ENCODE data around the gene MACF1. TPM values are rescaled to one million over a fixed set of nuclear protein-coding genes. Genes with fewer than 3 reads are reported as not detected.

Gene MACF1
- total RNA-seq, 1 experiment from 2014 or later = 104 TPM

DNA sequence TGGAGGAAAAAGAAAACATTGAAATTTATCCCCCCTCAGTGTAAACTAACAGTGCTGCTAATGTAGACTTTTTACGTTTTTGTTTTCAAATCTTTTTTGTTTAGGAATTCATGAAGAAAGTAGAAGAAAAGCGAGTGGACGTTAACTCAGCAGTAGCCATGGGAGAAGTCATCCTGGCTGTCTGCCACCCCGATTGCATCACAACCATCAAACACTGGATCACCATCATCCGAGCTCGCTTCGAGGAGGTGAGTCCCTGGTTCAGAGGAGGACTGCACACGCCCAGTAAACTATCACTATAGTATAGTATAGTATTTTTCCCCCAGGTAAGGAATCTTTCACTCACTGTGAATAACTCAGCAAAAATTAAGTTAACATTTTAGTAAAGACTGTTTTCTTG lies 249.1 kb downstream of the MACF1 start:
- Histone ChIP-seq H3K4me3 (ENCODE audit: low read depth, low read length) (no peak overlapping the region), H3K27me3 (replicated peaks; ENCODE audit: control insufficient read depth, insufficient read depth, low read length) (no peaks in the 10 kb centered on the region), H3K36me3 (ENCODE audit: control insufficient read depth, insufficient read depth, low read length) (no peaks in the 10 kb centered on the region), H3K9me3 (no peaks in the 10 kb centered on the region), H3K4me1 (no peaks in the 10 kb centered on the region)
- Mint-ChIP-seq H3K9me3 (ENCODE audit: unreplicated experiment) (no peaks in the 10 kb centered on the region), H3K36me3 (ENCODE audit: insufficient read depth, unreplicated experiment) (peaks cover 84% of the 10 kb centered on the region), H3K27ac (ENCODE audit: unreplicated experiment) (no peak overlapping the region), H3K4me1 (ENCODE audit: low read depth, unreplicated experiment) (no peaks in the 10 kb centered on the region), H3K4me3 (ENCODE audit: unreplicated experiment) (no peak overlapping the region), H3K27me3 (ENCODE audit: insufficient read depth, unreplicated experiment) (no peaks in the 10 kb centered on the region)
- ChIA-PET POLR2A (no interaction called here), CTCF (no interaction called here)
- intact Hi-C loops (cut with micrococcal nuclease; ENCODE audit: unreplicated experiment) = no loop called here
- TF ChIP-seq, protein P1, sequence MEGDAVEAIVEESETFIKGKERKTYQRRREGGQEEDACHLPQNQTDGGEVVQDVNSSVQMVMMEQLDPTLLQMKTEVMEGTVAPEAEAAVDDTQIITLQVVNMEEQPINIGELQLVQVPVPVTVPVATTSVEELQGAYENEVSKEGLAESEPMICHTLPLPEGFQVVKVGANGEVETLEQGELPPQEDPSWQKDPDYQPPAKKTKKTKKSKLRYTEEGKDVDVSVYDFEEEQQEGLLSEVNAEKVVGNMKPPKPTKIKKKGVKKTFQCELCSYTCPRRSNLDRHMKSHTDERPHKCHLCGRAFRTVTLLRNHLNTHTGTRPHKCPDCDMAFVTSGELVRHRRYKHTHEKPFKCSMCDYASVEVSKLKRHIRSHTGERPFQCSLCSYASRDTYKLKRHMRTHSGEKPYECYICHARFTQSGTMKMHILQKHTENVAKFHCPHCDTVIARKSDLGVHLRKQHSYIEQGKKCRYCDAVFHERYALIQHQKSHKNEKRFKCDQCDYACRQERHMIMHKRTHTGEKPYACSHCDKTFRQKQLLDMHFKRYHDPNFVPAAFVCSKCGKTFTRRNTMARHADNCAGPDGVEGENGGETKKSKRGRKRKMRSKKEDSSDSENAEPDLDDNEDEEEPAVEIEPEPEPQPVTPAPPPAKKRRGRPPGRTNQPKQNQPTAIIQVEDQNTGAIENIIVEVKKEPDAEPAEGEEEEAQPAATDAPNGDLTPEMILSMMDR (IDR thresholded peaks at IDR 0.05; ENCODE audit: insufficient read depth in 1 of 2, low read depth in 1 of 2, low read length in 1 of 2, severe bottlenecking in 1 of 2, unreplicated experiment in 1 of 2) = no peak
- DNase-seq = no peak
- BruUV-seq (replicated peaks) = no TSS peak

DNA sequence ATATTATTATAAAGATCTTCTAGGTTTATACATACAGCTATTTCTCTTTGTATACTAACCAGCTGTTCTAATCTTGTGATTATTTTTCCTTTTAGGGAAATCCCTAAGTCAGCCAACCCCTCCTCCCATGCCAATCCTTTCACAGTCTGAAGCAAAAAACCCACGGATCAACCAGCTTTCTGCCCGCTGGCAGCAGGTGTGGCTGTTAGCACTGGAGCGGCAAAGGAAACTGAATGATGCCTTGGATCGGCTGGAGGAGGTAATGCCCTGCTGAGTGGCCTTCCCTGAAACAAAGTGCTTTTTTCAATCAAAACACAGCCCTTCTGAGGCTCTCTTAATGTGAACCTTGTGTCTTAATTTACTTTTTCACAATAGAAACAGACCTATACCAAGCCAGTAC lies 254.5 kb downstream of the MACF1 start:
- H3K36me3 Mint-ChIP-seq (ENCODE audit: insufficient read depth, unreplicated experiment) = peaks cover 89% of the 10 kb centered on the region
- no peak overlapping the region for H3K4me3 Mint-ChIP-seq (ENCODE audit: unreplicated experiment)
- CTCF ChIA-PET = no interaction called here
- POLR2A ChIA-PET = no interaction called here
- no TSS peak for BruUV-seq (replicated peaks)
- H3K9me3 ChIP-seq = no peaks in the 10 kb centered on the region
- H3K27me3 Mint-ChIP-seq (ENCODE audit: insufficient read depth, unreplicated experiment) = no peaks in the 10 kb centered on the region
- H3K4me1 Mint-ChIP-seq (ENCODE audit: low read depth, unreplicated experiment) = no peaks in the 10 kb centered on the region
- no peaks in the 10 kb centered on the region for H3K9me3 Mint-ChIP-seq (ENCODE audit: unreplicated experiment)
- H3K27ac Mint-ChIP-seq (ENCODE audit: unreplicated experiment) = no peak overlapping the region
- no peak overlapping the region for H3K4me3 ChIP-seq (ENCODE audit: low read depth, low read length)
- no peaks in the 10 kb centered on the region for H3K27me3 ChIP-seq (replicated peaks; ENCODE audit: control insufficient read depth, insufficient read depth, low read length)
- no peak for DNase-seq
- H3K4me1 ChIP-seq = no peaks in the 10 kb centered on the region
- intact Hi-C loops (cut with micrococcal nuclease; ENCODE audit: unreplicated experiment) = no loop called here
- TF ChIP-seq, protein P1 (IDR thresholded peaks at IDR 0.05; ENCODE audit: insufficient read depth in 1 of 2, low read depth in 1 of 2, low read length in 1 of 2, severe bottlenecking in 1 of 2, unreplicated experiment in 1 of 2) = no peak
- H3K36me3 ChIP-seq (ENCODE audit: control insufficient read depth, insufficient read depth, low read length) = no peaks in the 10 kb centered on the region

DNA sequence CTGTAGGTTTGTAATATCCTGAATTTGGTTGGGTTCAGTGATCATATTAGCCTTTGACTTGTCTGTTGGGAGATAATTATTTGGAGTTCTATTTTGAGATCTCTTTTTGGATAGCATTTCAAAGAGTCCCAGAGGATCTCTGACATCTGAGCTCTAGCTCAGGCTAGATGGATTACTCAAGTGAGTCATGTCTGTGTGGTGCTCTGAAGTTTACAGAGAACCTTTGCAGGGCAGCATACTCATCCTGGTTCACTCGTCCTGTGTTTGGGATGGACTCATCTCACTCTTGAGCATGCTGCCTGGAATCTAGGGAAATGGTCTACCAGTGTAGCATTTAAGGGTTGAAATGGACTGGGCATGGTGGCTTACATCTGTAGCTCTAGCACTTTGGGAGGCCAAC lies 257.6 kb downstream of the MACF1 start:
- H3K9me3 ChIP-seq = no peaks in the 10 kb centered on the region
- H3K4me3 Mint-ChIP-seq (ENCODE audit: unreplicated experiment) = no peak overlapping the region
- BruUV-seq (replicated peaks) = no TSS peak
- no peaks in the 10 kb centered on the region for H3K36me3 ChIP-seq (ENCODE audit: control insufficient read depth, insufficient read depth, low read length)
- no peak overlapping the region for H3K27ac Mint-ChIP-seq (ENCODE audit: unreplicated experiment)
- H3K27me3 ChIP-seq (replicated peaks; ENCODE audit: control insufficient read depth, insufficient read depth, low read length) = no peaks in the 10 kb centered on the region
- peaks cover 70% of the 10 kb centered on the region for H3K36me3 Mint-ChIP-seq (ENCODE audit: insufficient read depth, unreplicated experiment)
- H3K4me3 ChIP-seq (ENCODE audit: low read depth, low read length) = no peak overlapping the region
- ChIA-PET CTCF (interaction anchor here (0.7 to 1.0 kb wide), 2 partner anchors 77 to 196 kb away, joined by 3 read pairs; no protein-coding TSS in a partner anchor), POLR2A (no interaction called here)
- no peaks in the 10 kb centered on the region for H3K9me3 Mint-ChIP-seq (ENCODE audit: unreplicated experiment)
- no peaks in the 10 kb centered on the region for H3K27me3 Mint-ChIP-seq (ENCODE audit: insufficient read depth, unreplicated experiment)
- H3K4me1 ChIP-seq = no peaks in the 10 kb centered on the region
- intact Hi-C loops (cut with micrococcal nuclease; ENCODE audit: unreplicated experiment) = no loop called here
- DNase-seq = no peak
- H3K4me1 Mint-ChIP-seq (ENCODE audit: low read depth, unreplicated experiment) = no peaks in the 10 kb centered on the region
- TF ChIP-seq, protein P1 (IDR thresholded peaks at IDR 0.05; ENCODE audit: insufficient read depth in 1 of 2, low read depth in 1 of 2, low read length in 1 of 2, severe bottlenecking in 1 of 2, unreplicated experiment in 1 of 2) = no peak

Data from Caco-2 (cell line).